GM18505 (cell line): Measurements from ENCODE around the gene PPIE.
"Not testable (repeated sequence)": the region's sequence is repeated elsewhere in the genome, so short reads cannot be mapped to it uniquely, and the experiment has no call there.

Experiments used
- ATAC-seq: cut with Tn5 transposase; IDR thresholded peaks from one replicate; pipeline ENCODE4 v1.9.1; 2021; ENCODE audit not compliant: unreplicated experiment
- POLR2A ChIP-seq: IDR thresholded peaks from 4 replicates; pipeline ENCODE4 v1.6.1; 2011; ENCODE audit warnings: borderline replicate concordance; ENCODE audit not compliant: insufficient read depth, insufficient read length; ENCODE audit errors: extremely low read depth

Gene PPIE

DNA sequence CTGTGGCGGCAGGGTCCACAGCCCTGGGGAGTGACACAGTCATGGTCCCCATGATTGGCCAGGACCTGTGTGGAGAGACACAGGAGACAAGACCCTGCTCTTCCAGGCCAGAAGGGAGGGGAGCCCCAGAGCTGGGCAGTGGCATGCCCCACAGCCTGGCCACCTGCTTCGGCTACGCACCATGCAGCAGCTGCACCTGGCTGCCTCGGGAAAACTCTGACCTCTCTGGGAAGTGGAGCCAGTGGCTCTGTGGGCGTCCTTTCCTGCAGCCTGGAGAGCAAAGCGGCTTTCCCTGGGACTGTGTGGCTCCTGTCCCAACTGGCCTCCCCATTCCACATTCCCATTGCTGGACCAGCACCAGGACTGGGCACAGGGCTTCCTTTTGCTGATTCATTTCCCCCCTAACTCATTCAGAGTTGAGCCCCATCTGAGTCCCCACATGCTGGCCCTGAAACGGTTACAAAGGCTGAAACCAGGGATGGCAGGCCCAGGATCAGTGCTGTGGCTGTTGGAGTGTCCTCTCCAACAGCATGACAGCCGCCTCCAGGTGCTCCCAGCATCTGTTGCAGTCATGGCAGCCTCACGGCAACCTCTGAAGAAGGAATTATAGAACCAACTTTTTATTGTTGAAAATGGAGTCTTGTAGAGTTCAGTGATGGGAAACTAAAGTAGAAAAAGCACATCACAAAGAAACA, 17.4 kb downstream of the PPIE start:
- TF ChIP-seq POLR2A, result no peak
- no peak for ATAC-seq

DNA sequence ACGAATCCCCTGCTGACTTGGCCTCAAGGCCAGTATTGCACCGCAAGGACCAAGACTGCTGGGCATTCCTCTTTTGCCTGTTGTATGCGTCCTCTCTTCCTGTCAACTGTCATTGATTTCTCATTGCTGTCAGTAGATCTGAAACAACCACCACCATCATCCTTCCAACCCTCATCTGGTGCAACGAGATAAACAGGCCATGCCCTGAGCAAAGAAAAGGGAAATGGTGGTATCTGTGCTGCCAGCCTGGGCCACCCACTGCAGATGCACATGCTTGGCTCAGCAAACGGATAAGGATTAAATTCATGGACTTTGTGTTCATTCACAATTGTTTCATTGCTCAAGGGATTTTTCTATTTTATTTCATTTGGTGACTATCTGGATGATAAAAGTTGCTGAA, 18.8 kb downstream of the PPIE start:
- TF ChIP-seq POLR2A, result no peak
- ATAC-seq, result no peak

GRCh38 chr1:39758556-39759435, 20.1 kb downstream of the PPIE start:
- no peak for ATAC-seq
- no peak for TF ChIP-seq POLR2A

GRCh38 chr1:39759436-39759726, 20.7 kb downstream of the PPIE start:
- ATAC-seq, result no peak
- TF ChIP-seq POLR2A, result no peak

- ATAC-seq, result no peak
- TF ChIP-seq POLR2A, result no peak
Measured at GRCh38 chr1:39760074-39761008, 21.7 kb downstream of the PPIE start.

DNA sequence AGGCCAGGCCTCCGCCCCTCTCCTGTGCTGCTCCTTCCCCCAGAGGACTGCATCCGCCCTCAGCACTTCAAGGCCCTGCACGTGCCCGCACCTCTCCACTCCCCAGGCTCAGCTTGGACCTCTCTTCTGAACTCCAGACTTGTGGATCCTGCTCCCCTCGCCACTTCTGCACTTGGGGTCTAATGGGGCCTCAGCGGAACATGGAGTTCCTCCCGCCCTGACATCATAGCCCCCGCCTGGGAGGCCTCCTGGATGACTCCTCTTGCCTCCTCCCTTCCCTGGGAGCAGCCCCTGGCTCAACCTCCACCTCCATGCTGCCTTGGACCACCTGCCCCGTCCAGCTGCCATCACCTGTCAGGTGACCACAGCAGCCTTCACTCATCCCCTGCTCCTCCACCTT, 22.3 kb downstream of the PPIE start:
- TF ChIP-seq POLR2A, result no peak
- ATAC-seq, result no peak

DNA sequence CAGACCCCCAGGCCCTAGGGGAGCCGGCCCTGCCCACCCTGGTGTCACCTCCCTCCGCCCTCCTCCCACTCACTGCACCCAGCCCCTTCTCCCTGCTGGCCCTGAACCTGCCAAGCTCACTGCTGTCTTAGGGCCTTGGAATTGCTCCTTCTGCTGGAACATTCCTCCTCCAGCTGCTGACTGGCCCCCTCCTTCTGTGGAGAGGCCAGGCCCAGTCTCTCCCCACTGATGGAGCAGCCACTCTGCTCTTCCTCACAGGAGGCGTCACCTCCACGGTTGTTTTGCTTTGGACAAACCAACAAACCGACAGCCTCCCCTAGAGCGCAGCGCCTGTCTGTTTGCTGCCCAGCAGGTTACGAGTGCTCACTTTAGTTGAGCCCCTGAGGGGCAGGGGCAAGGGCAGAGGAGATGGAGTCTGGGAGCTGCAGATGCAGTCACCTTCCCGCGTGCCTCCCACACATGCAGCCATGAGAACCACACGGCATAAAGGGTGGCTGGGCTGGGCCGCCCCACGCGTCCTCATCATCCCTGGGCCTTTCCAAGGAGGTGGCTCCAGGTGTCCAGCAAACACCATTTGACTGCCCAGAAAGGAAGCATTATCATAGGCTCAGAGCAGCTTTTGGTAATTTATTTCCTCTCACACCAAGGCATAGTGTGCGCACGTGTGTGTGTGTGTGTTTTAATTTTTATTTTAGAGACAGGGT, 23.0 kb downstream of the PPIE start:
- no peak for ATAC-seq
- TF ChIP-seq POLR2A, result no peak

- no peak for ATAC-seq
- no peak for TF ChIP-seq POLR2A
Measured at GRCh38 chr1:39762550-39763540, 24.2 kb downstream of the PPIE start.

- not testable (repeated sequence) for ATAC-seq
Measured at GRCh38 chr1:39763619-39764374, 25.1 kb downstream of the PPIE start.

DNA sequence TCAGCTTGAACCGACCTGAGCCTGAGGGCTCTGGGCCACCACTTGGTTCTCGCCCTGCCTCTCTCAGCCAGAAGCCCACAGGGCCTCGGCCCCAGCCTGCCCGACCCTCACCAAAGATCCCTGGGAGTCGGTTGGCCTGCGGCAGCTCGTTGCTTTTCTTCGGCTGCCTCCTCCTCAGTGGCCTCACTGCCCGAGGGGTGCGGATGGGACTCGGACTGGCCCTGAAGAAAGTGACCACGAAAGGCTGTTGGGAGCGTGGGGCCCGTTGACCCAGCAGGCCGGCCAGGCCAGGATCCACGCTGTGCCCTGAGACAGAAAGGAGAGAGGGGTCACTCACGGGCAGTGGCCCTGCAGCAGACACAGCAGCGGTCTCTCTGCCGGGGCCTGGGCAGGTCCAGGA, 25.8 kb downstream of the PPIE start:
- not testable (repeated sequence) for ATAC-seq

GRCh38 chr1:39766466-39766865, 27.8 kb downstream of the PPIE start:
- ATAC-seq, result not testable (repeated sequence)

GRCh38 chr1:39769502-39769901, 30.8 kb downstream of the PPIE start:
- not testable (repeated sequence) for ATAC-seq

GRCh38 chr1:39770100-39771021, 31.7 kb downstream of the PPIE start:
- not testable (repeated sequence) for ATAC-seq

GRCh38 chr1:39771022-39771532, 32.4 kb downstream of the PPIE start, which contains the start of gene OXCT2:
TSS of gene OXCT2 (minus strand) at chr1:39771348. CDS start at chr1:39771255, 93 bp downstream.
- ATAC-seq, result not testable (repeated sequence)

GRCh38 chr1:39773369-39773979, 34.8 kb downstream of the PPIE start:
- not testable (repeated sequence) for ATAC-seq
